GM21737 (cell line): Measurements from ENCODE around the gene ZNF92.
"Not testable (repeated sequence)": the region's sequence is repeated elsewhere in the genome, so short reads cannot be mapped to it uniquely, and the experiment has no call there.

Experiments
- ATAC-seq: cut with Tn5 transposase; IDR thresholded peaks from one replicate; pipeline ENCODE4 v1.9.1; 2021; ENCODE audit warnings: mild to moderate bottlenecking, moderate library complexity; ENCODE audit not compliant: unreplicated experiment

The ZNF92 gene

GRCh38 chr7:65422670-65423069 lies 49.0 kb downstream of the ZNF92 start:
- ATAC-seq, result no peak

- ATAC-seq, result not testable (repeated sequence)
Observed at GRCh38 chr7:65423286-65423685, 49.6 kb downstream of the ZNF92 start.

DNA sequence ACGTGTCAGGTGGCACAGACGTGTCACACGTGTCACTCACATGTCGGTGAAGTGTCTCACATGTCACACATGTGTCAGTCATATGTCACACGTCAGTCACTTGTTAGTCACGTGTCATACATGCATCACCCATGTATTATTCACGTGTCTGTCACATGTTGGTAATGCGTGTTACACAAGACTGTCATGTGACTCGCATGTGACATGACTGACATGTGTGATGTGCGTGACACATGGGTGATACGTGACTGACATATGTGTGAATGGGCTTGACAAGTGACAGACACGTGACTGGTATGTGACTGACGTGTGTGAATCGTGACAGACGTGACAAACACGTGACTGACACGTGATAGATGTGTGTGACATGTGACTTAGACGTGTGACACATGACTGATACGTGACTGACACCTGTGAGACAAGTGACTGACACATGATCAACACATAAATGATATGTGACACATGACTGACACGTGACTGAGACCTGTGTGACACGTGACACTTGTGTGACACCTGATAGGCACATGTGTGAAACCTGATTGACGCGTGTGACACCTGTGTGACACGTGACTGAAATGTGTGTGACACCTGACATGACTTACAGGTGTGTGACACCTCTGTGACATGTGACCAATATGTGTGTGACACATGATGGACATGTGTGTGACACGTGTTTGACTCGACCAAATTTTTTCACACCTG lies 56.1 kb downstream of the ZNF92 start:
- no peak for ATAC-seq

GRCh38 chr7:65430344-65431186 lies 56.9 kb downstream of the ZNF92 start:
- ATAC-seq, result no peak

GRCh38 chr7:65434307-65434706 lies 60.7 kb downstream of the ZNF92 start:
- no peak for ATAC-seq

DNA sequence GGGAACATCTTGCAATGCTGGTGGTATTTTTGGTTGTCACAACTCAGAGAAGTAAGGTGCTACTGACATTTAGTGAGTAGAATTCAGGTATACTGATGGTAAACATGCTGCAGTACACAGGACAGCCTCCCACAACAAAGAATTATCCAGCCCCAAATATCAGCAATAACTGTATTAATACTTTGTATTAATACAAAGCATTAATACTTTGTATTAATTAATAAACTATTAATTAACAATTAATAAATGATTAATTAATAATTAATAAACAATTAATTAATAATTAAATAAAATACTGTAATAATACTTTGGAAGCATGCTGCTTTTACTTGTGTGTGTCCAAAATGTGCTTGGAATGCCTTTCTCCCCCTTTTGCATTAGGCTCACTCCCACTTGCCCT lies 62.5 kb downstream of the ZNF92 start:
- no peak for ATAC-seq

DNA sequence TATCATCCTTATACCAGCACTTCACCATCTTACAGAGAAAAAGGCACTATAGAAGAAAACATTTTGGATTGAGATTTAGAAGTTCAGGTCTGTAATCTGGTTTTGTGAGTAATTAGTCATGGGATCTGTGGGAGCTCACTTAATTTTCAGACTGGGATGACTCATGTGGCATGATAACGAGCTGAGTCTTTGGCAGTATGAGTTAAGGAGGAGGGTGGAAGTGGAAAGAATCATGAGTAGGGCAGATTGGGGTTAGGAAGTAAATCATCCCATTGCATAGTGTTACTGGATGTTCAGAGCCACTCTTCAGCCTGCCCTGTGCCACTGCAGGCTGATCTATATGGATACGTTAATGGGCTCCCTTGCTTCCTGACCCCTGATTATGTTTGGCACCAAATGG lies 64.9 kb downstream of the ZNF92 start:
- ATAC-seq, result no peak

GRCh38 chr7:65441010-65441409 lies 67.4 kb downstream of the ZNF92 start:
- no peak for ATAC-seq

DNA sequence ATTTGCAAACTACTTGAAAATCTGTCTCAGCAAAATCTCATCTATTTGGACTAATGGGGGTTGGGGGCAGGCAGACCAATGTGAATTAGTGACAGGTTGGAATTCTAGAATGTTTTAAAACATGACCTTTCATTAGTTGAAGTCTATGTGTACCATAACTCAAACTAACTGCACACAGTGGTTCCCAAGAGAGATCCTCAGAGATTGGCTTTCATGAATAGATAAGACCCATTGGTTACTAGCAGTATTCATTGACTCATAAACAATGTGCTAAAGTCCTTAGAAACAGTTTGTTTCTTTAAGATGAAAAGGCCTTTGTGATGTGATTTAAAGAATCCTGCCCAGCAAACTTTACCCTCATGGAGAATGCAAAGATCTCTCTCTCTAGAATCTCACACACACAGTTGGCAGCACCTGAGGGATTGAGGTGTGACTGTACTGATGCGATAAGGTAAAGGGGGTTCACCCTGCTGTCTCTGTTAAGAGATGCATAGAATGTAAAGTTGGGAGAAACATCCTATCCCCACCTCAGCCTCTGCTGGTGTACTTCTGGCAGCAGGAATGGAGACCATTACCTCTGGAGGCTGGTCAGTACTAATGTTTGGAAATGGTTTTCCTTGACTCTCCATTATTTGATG lies 70.7 kb downstream of the ZNF92 start:
- no peak for ATAC-seq

DNA sequence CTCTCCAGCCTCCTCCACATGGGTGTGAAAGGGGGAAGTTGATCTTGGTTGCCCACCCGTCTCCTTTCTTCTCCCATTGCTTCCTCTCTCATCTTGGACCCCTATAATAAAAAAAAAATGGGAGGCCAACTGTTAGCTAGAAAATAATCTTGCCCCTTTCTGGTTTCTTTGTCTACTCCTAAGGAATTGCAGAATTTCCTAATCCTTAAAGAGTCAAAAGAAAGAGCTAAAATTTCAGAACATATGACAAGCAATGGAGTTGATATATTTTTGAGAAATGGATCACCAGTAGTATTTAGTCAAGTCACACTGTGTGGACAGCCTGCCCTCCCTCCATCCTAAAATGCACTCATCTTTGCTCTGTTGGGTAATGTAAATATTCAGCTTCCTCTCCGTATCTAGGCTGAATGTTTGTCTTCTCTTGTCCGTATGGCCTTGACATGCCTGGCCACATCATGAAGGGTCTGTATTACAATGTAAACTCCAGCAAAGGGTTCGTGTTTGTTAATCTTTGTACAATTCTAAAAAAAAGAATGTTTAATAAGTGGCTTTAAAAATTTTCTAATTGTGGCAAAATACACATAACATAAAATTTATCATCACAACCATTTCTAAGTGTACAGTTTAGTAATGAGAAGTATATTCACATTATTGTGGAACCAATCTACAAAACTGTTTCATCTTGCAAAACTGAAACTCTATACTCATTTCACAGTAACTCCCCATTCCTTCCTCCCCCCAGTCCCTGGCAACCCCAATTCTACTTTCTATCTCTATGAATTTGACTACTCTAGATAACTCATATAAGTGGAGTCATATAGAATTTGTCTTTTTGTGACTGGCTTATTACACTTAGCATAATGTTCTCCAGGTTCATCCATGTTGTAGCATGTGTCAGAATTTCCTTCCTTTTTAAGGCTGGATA lies 71.5 kb downstream of the ZNF92 start:
- ATAC-seq, result no peak

DNA sequence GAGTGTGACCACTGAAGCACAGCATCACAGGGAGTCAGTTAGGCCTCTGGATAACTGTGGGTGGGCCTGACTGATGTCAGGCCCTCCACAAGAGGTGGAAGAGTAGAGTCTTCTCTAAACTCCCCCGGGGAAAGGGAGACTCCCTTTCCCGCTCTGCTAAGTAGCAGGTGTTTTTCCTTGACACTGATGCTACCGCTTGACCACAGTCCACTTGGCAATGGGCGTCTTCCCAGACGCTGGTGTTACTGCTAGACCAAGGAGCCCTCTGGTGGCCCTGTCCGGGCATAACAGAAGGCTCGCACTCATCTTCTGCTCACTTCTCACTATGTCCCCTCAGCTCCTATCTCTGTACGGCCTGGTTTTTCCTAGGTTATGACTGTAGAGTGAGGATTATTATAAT lies 73.4 kb downstream of the ZNF92 start:
- not testable (repeated sequence) for ATAC-seq

DNA sequence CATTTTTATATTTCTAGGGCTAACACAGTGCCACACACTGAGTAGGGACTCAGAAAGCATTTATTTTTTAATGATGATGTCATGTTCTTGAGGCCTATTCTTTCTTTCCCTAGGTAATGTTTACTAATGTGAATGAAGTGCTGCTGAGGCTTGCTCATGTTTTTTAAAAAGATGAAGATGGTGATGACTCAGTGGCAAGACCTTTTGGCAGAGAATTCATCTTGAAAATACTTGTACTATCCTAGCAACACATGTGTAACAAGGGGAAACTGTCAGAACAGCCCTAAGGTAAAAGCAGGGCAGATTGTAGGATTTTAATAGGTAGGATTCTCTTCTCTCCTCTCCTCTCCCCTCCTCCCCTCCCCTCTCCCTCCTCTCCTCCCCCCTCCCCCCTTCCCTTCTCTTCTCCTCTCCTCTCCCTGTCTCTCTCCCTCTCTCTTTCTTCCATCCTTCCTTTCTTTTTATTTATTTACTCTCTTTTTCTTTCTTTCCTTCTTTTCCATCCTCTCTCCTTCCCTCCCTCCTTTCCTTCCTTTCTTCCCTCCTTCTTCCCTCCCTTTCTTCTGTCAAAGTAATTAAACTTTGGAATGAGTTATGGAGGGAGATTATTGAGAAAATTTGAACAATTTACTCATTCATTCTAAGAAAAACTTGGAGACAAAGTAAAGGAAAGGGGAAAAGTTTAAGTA lies 75.3 kb downstream of the ZNF92 start:
- ATAC-seq, result no peak

- no peak for ATAC-seq
Observed at GRCh38 chr7:65449505-65449852, 75.8 kb downstream of the ZNF92 start.
